Prostate gland (tissue), 2 donors: ENCODE measurements around the gene PLCH1.

ENCODE experiments used
- CTCF ChIP-seq, 4 experiments: fragments of 200-600 bp in 2 of 4; fragments of 450-650 bp in 2 of 4; sonication (generic) in 2 of 4; IDR thresholded peaks; 1 replicate in 3 of 4; 2 replicates in 1 of 4; pipeline ENCODE4 v1.5.1; 2016 to 2019; ENCODE audit warnings: antibody characterized with exemption in 4 of 4, mild to moderate bottlenecking in 2 of 4, moderate library complexity in 2 of 4
- POLR2A ChIP-seq: fragments of 450-650 bp; IDR thresholded peaks from one replicate; pipeline ENCODE4 v1.6.1; 2016; ENCODE audit warnings: antibody characterized with exemption, mild to moderate bottlenecking
- POLR2AphosphoS5 ChIP-seq: sonication (generic); formaldehyde crosslinking; IDR thresholded peaks from one replicate; pipeline ENCODE4 v1.6.1; 2017; ENCODE audit warnings: antibody characterized with exemption

GRCh38 chr3:155367506-155367905 is 377.4 kb downstream of the PLCH1 start:
- no peak for TF ChIP-seq POLR2AphosphoS5
- no peak for TF ChIP-seq CTCF (IDR thresholded peaks at IDR 0.05)
- TF ChIP-seq POLR2A: no peak
